Stimulated activated CD8-positive, alpha-beta memory T cell treated with anti-CD3 and anti-CD28 coated beads, Interleukin-4, amount 100 ng/mL, for 48 hours (primary cell): ENCODE measurements around the gene CFAP97D2.
A peak's percentile ranks its signal among the peaks of the same experiment; 100 is the strongest.
"Not testable (repeated sequence)": the region's sequence is repeated elsewhere in the genome, so short reads cannot be mapped to it uniquely, and the experiment has no call there.

Source experiments
- DNase-seq: peaks from one replicate; pipeline ENCODE4 v3.0.0-alpha.2; 2020

Gene CFAP97D2

GRCh38 chr13:114179087-114179658 lies at the start of gene CFAP97D2:
CFAP97D2 (plus strand) TSS chr13:114179257; CDS start chr13:114179331, 74 bp downstream.
- DNase-seq = no peak

- DNase-seq = peak; percentile 62
Observed at GRCh38 chr13:114129649-114130062, 49.4 kb upstream of the CFAP97D2 start.

- DNase-seq = peak; percentile 32
Observed at GRCh38 chr13:114130131-114130836, 48.8 kb upstream of the CFAP97D2 start.

GRCh38 chr13:114130837-114131582 lies 48.0 kb upstream of the CFAP97D2 start:
- peak; percentile 65 for DNase-seq

GRCh38 chr13:114131583-114132418 lies 47.3 kb upstream of the CFAP97D2 start:
- DNase-seq = peak; percentile 47

- peak; percentile 78 for DNase-seq
Observed at GRCh38 chr13:114132419-114133121, 46.5 kb upstream of the CFAP97D2 start, which contains the start of gene RASA3. RASA3 (minus strand) TSS chr13:114132623; CDS start chr13:114132489, 134 bp downstream.

GRCh38 chr13:114133126-114133525 lies 45.9 kb upstream of the CFAP97D2 start:
- DNase-seq = not testable (repeated sequence)

GRCh38 chr13:114133552-114133951 lies 45.5 kb upstream of the CFAP97D2 start:
- DNase-seq = not testable (repeated sequence)

GRCh38 chr13:114134111-114134943 lies 44.7 kb upstream of the CFAP97D2 start:
- DNase-seq = peak; percentile 32

GRCh38 chr13:114134944-114135610 lies 44.0 kb upstream of the CFAP97D2 start:
- DNase-seq = no peak

- DNase-seq = no peak
Observed at GRCh38 chr13:114135731-114136171, 43.3 kb upstream of the CFAP97D2 start.

- no peak for DNase-seq
Observed at GRCh38 chr13:114136576-114136975, 42.5 kb upstream of the CFAP97D2 start.

GRCh38 chr13:114140131-114140905 lies 38.7 kb upstream of the CFAP97D2 start:
- peak; percentile 46 for DNase-seq

GRCh38 chr13:114140906-114141250 lies 38.2 kb upstream of the CFAP97D2 start:
- peak; percentile 55 for DNase-seq

- DNase-seq = no peak
Observed at GRCh38 chr13:114141261-114141996, 37.6 kb upstream of the CFAP97D2 start.

- no peak for DNase-seq
Observed at GRCh38 chr13:114142137-114142550, 36.9 kb upstream of the CFAP97D2 start.

GRCh38 chr13:114142640-114143490 lies 36.2 kb upstream of the CFAP97D2 start:
- DNase-seq = peak; percentile 72
